ENCODE results near the gene NEDD4L.
"Not testable (repeated sequence)": the region's sequence is repeated elsewhere in the genome, so short reads cannot be mapped to it uniquely, and the experiment has no call there.

NEDD4L gene

GRCh38 chr18:58407649-58408407 is 363.8 kb downstream of the NEDD4L start:
- no peak for DNase-seq (ENCODE audit: extremely low read depth in 1 of 2, low read depth in 1 of 2)

- no peak for DNase-seq (ENCODE audit: extremely low read depth in 1 of 2, low read depth in 1 of 2)
Observed at GRCh38 chr18:58408665-58409064, 364.6 kb downstream of the NEDD4L start.

DNA sequence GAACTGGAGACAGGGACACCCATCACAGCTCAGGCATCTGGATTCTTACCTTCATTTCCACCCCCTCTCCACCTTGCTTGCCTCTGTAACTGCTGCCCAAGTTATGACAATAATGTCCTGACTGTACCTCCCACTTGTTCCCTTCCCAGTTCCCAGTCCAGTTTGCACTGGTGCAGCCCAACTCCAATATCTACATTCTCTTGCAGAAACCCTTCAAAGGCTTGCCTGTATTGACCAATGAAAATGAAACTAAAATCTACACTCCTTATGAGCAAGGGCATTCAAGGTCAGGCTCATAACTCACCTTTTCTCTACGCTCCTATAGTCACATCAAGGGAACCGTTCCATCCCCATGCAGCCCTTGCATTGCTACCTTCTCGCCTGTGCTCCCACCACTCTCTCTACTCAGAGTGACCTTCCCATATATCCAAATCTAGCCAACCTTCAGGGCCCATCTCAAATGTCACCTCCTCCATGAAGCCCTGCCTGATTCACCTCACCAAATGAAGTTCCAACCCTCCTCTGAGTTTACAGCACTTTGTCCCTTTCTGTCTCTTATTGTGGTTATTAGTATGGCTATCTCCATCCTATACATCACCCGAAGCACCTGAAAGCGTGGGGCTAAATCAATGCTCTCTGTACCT is 365.9 kb downstream of the NEDD4L start:
- DNase-seq (ENCODE audit: extremely low read depth in 1 of 2, low read depth in 1 of 2) = no peak

- no peak for DNase-seq (ENCODE audit: extremely low read depth in 1 of 2, low read depth in 1 of 2)
Observed at GRCh38 chr18:58411323-58411722, 367.3 kb downstream of the NEDD4L start.

GRCh38 chr18:58412844-58413666 is 369.0 kb downstream of the NEDD4L start:
- no peak for DNase-seq (ENCODE audit: extremely low read depth in 1 of 2, low read depth in 1 of 2)

DNA sequence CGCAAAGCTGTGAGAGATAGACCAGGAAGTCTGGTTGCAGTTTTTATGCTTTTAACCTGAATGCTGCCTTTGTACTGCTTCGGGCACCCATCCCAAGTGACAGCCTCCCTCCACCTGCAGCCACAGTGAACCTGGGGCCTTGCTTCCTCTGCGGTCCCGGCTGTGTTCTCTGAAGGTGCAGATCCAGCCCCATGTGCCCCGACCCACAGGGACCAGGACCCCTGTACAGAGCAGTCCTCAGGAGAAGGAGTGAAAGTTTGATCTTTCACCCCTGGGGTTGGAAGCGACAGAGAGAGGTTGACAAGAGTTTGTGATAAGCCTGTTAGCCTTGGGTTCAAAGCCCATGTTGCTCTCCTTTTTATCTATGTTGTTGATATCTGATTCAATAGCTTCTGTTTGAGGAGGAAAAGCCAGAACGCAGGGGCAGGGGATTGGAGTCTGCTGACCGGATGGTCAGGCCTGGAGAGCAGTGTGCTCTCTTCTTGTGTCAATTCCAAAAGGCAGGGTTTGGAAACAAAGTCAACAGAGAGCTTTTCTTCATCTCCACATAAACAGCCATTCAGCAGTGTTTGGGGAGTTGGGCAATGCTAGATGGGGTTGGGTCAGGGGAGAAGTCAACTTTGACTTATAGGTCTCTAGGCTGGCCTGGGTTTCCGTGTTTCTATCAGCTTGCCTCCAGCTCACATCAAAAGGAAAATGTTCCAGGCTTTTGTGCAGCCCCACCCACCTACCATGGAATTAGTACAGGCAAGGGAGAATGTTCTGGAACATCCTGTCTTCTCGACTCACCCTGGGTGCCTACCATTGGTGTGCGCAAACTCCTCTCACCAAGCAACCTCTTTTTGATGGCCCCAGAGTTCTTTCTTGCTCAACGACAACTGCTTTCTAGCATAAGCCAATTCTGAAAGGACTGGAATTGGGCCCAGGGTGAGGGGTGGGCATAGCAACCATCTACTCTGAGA is 369.9 kb downstream of the NEDD4L start:
- no peak for DNase-seq (ENCODE audit: extremely low read depth in 1 of 2, low read depth in 1 of 2)

DNA sequence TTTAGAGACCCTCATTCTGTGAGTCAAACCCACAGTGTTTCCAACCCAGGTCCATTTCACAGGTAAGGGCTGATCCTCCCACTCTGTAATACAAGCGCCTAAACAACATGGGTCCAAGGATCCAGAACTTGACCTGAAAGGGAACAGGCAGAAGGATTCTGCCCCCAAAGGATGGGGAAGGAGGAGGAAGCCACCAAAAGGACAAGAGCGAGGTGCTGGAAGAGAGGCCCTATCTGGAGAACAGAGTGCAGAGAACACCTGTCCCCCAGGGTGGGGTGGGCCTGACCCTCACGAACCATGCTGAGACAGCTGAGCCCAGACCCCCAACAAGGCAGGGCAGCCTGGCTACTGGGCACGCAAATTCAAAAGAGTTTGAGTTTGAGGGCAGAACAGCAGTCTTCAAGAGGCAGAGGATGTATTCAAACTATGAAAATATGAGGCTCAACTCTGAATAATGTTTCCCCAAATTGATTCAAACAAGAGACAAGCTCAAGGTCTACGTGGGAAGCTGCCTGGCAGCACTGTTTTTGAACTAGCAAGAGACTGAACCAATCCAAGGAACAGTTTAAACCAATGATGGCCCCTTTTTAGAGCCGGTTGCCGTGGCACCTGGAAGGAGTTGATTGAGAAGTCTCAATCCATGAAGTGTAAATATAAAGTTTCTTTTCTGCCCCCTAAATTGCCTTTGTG is 372.1 kb downstream of the NEDD4L start:
- DNase-seq (ENCODE audit: extremely low read depth in 1 of 2, low read depth in 1 of 2) = no peak

DNA sequence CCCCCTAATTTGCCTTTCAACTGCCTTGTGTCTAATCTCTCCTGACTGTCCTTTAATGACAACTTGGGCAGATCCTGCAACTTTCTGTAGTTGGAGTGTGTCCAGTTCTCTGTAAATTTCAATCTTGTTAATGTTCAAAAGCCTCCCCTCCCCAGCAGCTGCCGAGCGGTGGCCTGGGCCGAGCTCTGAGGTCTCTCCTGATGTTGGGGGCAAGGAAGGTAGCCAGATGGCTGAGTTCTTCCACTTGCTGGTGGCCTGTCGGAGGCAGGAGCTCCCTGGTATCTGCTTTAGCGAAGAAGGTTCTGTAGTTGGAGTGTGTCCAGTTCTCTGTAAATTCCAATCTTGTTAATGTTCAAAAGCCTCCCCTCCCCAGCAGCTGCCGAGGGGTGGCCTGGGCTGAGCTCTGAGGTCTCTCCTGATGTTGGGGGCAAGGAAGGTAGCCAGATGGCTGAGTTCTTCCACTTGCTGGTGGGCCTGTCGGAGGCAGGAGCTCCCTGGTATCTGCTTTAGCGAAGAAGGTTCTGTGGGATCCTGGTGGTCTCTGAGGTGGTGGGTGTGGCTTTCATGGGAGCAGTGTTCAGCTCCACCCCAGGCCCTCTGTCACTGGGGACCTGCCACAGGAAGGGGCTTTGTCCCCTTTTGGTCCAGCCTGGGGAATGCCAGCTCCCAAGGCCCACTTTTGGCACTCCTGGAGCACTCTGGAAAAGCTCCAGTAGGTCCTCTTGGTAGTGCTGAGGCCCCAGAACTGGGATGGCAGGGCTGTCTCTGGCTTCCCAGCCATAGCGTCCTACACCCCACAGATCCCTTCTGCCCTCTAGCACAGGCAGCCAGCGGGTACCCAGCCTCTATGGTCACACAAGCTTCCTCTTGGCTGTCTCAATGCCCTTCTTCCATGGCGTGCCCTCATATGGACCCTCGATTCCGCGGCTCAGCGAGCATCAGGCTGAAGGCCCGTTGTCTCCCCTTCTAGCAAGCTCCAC is 373.0 kb downstream of the NEDD4L start:
- no peak for DNase-seq (ENCODE audit: extremely low read depth in 1 of 2, low read depth in 1 of 2)

GRCh38 chr18:58417752-58418151 is 373.7 kb downstream of the NEDD4L start:
- no peak for DNase-seq (ENCODE audit: extremely low read depth in 1 of 2, low read depth in 1 of 2)

DNA sequence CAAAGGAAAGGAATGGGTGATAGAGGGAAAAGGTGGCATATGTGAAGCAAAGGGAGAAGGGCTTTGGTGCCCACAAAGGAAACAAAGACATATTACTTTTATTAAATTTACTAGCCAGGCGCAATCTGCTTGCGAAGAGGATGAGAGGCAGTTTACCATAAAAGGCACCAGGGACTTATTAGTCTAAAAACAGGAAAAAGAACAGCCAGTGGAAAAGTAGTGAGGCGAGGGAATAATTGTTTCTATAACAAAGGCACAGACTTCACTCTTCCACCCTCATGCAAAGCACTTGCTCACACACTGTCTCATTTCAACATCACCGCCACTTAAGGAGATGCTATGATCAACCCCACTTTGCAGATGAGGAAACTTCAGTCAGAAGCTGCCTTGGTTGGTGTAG is 374.3 kb downstream of the NEDD4L start:
- DNase-seq (ENCODE audit: extremely low read depth in 1 of 2, low read depth in 1 of 2) = no peak

DNA sequence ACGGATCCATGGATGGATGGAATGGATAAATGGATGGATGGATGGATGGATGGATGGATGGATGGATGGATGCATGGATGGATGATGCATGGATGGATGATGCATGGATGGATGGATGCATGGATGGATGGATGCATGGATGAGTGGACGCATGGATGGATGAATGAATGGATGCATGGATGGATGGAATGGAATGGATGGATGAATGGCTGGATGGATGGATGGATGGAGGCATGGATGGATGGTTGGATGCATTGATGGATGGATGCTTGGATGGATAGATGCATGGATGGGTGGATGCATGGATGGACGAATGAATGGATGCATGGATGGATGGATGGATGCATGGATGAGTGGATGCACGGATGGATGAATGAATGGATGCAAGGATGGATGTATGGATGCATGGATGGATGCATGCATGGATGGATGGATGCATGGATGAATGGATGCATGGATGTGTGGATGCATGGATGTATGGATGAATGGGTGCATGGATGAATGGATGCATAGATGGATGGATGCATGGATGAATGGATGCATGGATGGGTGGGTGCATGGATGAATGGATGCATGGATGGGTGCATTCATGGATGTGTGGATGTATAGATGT is 375.7 kb downstream of the NEDD4L start:
- DNase-seq (ENCODE audit: extremely low read depth in 1 of 2, low read depth in 1 of 2) = no peak

- no peak for DNase-seq (ENCODE audit: extremely low read depth in 1 of 2, low read depth in 1 of 2)
Observed at GRCh38 chr18:58426611-58427010, 382.6 kb downstream of the NEDD4L start.

DNA sequence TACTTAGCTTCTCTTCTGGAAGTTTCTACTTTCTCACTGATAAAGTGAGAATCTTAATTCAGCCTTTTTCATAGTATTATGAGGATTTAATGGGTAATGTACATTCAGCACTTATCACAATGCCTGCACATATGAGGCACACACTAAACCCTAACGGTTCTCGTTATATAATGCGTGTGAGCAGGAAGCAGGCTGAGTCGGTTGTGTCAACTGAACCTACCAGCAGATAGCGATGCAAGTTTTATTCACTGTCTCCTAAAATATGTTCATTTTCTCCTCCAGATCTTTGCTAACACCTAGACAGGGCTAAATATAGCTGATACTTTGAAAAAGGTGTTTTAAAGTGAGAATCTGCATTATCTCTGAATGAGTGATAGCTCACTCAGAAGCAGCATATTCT is 383.3 kb downstream of the NEDD4L start:
- DNase-seq (ENCODE audit: extremely low read depth in 1 of 2, low read depth in 1 of 2) = no peak

GRCh38 chr18:58429442-58429841 is 385.4 kb downstream of the NEDD4L start:
- DNase-seq (ENCODE audit: extremely low read depth in 1 of 2, low read depth in 1 of 2) = no peak

- DNase-seq (ENCODE audit: extremely low read depth in 1 of 2, low read depth in 1 of 2) = no peak
Observed at GRCh38 chr18:58431215-58431614, 387.2 kb downstream of the NEDD4L start.

DNA sequence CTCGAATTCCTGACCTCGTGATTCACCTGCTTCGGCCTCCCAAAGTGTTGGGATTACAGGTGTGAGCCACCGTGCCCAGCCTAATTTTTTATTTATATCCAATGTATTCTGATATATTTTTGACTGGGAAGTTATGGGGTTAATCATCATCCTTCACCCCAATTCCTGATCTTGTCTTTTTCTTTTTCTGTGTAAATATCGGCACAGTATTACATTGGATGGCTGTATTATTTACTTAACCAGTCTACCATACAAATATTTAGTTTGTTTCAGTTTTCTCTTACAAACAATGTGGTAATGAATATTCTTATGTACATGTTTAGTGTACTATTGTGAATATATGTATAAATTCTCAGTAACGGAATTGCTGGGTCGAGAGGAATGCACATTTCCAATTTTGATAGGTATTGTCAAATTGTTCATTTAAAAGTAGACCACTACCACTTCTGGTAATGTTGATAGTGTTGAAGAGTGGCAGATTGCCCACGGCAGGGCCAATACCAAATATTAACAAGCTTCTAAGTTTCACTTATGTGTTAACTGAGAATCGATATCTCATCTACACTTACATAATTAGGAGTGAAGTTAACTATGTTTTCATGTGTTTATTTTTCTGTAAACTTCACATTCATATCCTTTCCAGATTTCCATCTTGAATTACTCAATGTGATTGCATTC is 388.2 kb downstream of the NEDD4L start:
- DNase-seq (ENCODE audit: extremely low read depth in 1 of 2, low read depth in 1 of 2) = no peak

DNA sequence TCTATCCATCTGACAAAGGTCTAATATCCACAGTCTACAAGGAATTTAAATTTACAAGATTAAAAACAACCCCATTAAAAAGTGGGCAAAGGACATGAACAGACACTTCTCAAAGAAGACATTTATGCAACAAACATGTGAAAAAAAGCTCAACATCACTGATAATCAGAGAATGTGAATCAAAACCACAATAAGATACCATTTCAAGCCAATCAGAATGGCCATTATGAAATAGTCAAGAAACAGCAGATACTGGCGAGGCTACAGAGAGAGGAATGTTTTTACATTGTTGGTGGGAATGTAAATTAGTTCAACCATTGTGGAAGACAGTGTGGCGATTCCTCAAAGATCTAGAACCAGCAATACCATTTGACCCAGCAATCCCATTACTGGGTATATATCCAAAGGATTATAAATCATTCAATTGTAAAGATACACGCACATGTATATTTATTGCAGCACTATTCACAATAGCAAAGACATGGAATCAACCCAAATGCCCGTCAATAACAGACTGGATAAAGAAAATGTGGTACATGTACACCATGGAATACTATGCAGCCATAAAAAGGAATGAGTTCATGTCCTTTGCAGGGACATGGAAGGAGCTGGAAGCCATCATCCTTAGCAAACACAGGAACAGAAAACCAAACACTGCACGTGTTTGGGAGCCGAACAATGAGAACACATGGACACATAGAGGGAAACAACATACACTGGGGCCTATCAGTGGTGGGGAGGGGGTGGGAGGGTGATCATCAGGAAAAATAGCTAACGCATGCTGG is 391.4 kb downstream of the NEDD4L start:
- not testable (repeated sequence) for DNase-seq (ENCODE audit: extremely low read depth in 1 of 2, low read depth in 1 of 2)
